Activated CD4-positive, CD25-positive, alpha-beta regulatory T cell treated with anti-CD3 and anti-CD28 coated beads, Interleukin-2, amount 50 U/mL, for 24 hours (primary cell): ENCODE measurements around the gene KCNQ1OT1.

Experiments used
- ATAC-seq, 2 donors: fragments of 150-1000 bp; cut with Tn5 transposase; one replicate each; pipeline ENCODE4 v1.10.0; 2021; ENCODE audit warnings: mild to moderate bottlenecking in 1 of 2, moderate library complexity in 1 of 2

KCNQ1OT1 gene

DNA sequence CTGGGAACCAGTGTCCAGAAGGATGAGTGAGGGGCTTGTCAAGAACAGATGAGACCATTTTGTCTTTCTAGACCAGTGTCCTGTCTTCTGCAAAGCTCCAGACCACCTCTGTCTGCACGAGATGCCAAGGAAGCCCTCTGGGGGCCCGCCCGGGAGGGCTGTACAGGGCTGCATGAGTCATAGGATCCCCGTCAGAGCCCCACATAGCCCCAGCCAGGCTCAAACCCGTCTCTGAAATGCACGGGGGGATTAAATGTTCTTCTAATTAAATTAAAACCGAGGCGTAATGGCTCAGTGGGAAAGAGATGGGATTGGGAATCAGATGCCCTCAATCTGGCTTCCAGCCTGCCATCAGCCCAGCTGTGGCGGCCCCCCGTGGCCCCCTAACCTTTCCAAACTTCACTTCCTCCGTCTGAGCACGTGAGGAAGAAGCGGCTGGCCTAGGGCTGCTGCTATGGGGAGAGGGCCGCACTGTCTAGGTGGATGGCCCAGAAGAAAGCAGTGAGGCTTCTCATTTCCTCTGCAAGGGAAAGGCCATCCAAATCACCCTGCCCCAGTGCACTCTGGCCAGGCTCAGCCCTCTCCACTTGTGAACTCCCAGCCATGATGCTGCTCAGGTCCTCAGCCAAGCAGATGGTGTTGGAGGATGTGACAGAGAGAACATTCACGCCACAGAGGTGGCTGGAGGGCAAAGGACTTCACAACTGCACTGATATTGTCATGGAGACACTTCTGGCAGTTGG is 32.8 kb downstream of the KCNQ1OT1 start:
- ATAC-seq = no peak

- no peak for ATAC-seq
Measured at GRCh38 chr11:2666401-2666741, 33.4 kb downstream of the KCNQ1OT1 start.

GRCh38 chr11:2665526-2666400 is 34.0 kb downstream of the KCNQ1OT1 start:
- no peak for ATAC-seq

GRCh38 chr11:2664791-2665525 is 34.8 kb downstream of the KCNQ1OT1 start:
- no peak for ATAC-seq

- ATAC-seq = no peak
Measured at GRCh38 chr11:2664376-2664775, 35.4 kb downstream of the KCNQ1OT1 start.

DNA sequence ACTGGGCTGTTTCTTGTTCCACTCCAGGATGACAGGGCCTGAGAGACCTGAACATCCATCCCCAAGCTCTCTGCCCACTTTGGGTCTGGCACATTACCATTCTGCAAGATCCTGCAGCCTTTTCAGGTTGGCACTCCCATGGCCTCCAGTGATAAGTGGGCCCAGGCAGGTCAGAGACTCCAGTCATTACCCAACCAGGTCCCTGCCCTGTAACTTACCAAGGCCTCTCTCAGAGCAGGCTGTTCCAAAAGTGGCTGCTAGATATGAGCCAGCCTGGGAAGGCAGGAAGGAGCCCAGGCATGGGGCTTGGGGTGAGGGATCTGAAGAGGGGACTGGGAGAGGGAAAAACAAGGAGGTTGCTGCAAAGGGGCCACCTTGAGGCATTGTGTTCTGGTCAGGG is 35.9 kb downstream of the KCNQ1OT1 start:
- no peak for ATAC-seq

GRCh38 chr11:2663506-2663905 is 36.3 kb downstream of the KCNQ1OT1 start:
- ATAC-seq = no peak

GRCh38 chr11:2662430-2663299 is 37.1 kb downstream of the KCNQ1OT1 start:
- ATAC-seq = no peak

- no peak for ATAC-seq
Measured at GRCh38 chr11:2662024-2662312, 37.8 kb downstream of the KCNQ1OT1 start.

DNA sequence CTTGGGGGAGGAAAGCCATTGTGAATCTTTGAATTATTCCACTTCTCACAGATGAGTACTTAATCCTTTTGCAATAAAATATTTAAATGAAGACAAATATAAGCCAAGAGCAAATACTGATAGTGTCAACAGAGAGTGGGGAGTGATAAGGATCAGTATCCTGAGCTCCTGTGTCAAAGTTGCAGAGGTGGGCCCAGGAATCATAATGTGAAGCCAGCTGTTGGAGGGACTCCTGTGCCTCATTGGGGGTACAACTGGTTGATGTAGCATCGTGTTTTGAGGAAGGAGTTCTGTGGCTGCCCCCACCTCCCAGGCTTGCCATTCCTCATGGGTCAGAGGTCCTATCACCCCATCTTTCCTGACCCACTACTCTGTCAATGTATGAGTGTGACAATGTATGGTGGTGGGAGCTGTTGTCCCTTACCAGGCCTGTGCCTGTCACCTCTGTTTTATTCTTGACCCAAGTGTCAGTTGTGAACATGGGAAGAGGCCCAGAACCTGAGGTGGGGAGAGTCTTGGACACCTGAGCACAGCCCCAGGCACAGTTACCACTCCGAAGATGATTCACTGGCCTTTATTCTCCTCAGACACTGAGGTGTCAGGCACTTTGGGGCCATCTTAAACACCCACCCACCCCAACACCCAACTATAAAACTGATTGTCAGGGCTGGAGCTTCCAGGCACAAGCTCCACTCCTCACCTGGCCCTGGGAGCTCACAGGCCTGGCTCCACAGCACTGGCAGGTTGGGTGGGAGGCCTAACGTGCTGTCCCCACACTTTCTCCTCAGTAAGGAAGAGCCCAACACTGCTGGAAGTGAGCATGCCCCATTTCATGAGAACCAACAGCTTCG is 38.4 kb downstream of the KCNQ1OT1 start:
- no peak for ATAC-seq

- ATAC-seq = no peak
Measured at GRCh38 chr11:2660357-2660939, 39.3 kb downstream of the KCNQ1OT1 start.

DNA sequence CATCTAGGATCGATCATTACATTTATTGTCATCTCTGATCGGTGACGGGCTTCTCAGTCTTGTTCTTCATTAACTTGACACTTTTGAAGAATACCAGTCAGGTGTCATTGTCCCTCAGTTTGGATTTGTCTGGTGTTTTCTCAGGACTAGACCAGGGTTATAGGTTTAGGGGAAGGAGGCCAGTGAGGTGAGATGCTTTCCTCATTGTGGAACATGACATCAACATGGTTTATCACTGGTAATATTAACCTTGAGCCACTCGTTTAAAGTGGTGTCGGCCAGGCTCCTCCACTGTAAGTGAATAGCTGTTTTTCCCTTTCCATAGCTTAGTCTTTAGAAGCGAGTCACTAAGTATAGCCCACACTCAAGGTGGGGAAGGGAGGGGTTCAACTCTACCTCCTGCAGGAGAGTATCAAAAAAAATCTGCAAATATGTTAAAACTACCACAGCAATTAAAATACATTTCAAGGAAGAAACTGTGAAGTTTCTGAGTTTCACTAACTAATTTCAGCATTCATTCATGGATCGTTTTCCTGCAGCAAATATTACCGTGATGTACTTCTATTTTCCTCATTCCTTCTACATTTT is 42.0 kb downstream of the KCNQ1OT1 start:
- no peak for ATAC-seq

DNA sequence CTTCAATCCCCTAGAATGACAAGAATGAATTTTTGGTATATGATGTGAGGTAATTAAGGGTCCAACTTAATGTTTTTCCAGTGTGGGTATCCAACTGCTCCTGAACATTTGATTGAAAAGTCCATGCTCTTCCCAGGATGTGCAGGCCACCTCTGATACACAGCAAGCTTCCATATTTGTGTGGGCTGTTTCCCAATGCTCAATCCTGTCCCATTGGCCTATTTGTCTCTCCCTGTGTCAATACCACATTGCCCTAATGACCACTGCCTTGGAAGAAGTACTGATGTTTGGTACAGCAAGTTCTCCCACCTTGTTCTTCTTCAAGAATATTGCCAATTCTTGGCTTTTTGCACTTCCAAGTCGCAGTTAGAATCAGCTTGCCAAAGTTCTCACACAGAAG is 42.9 kb downstream of the KCNQ1OT1 start:
- no peak for ATAC-seq

DNA sequence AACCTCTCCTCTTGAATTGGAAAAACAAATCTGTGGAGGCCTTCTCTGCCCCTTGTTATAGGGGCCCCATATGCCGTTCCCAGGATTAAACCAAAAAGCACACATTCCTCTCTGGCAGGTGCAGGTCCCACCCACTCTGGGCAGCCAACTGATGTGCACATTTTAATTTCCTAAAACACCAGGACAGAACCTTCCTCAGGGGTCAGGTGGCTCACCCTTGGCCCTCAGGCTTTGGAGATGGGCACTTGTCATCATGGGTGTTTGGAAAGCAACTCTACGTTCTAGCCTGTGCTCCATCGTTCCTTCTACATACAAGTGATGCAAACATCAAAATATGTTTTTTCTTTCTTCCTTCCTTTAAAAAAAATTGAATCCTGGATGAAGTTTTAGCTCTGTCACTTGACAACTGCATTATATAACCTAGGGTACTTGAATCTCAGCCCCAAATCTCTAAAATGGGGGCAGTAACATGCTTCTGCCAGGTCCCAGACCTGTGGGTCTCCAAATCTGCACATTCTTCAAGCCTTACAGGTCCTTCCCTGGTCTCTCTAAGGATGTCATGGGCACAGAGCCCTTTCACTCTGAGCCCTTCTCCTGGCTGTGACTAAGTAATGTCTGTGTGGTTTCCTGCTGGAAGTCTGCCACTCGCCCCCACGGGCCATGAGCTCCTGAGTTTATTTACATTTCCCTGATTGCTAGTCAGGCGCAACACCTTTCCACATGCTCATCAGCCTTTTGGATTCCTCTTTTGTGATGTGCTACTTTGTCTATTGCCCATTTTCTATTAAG is 43.8 kb downstream of the KCNQ1OT1 start:
- no peak for ATAC-seq

- no peak for ATAC-seq
Measured at GRCh38 chr11:2655016-2655719, 44.6 kb downstream of the KCNQ1OT1 start.

- ATAC-seq = no peak
Measured at GRCh38 chr11:2653930-2654739, 45.7 kb downstream of the KCNQ1OT1 start.

GRCh38 chr11:2653198-2653551 is 46.6 kb downstream of the KCNQ1OT1 start:
- ATAC-seq = no peak

GRCh38 chr11:2652333-2653197 is 47.2 kb downstream of the KCNQ1OT1 start:
- no peak for ATAC-seq
